Activated CD4-positive, alpha-beta T cell treated with anti-CD3 and anti-CD28 coated beads, Interleukin-2, amount 50 U/mL, for 1 hour (primary cell): ENCODE results near the gene A4GNT.
"Not testable (repeated sequence)": the region's sequence is repeated elsewhere in the genome, so short reads cannot be mapped to it uniquely, and the experiment has no call there.

Experiments
- DNase-seq: peaks from one replicate; pipeline ENCODE4 v3.0.0-alpha.2; 2020

The A4GNT gene

DNA sequence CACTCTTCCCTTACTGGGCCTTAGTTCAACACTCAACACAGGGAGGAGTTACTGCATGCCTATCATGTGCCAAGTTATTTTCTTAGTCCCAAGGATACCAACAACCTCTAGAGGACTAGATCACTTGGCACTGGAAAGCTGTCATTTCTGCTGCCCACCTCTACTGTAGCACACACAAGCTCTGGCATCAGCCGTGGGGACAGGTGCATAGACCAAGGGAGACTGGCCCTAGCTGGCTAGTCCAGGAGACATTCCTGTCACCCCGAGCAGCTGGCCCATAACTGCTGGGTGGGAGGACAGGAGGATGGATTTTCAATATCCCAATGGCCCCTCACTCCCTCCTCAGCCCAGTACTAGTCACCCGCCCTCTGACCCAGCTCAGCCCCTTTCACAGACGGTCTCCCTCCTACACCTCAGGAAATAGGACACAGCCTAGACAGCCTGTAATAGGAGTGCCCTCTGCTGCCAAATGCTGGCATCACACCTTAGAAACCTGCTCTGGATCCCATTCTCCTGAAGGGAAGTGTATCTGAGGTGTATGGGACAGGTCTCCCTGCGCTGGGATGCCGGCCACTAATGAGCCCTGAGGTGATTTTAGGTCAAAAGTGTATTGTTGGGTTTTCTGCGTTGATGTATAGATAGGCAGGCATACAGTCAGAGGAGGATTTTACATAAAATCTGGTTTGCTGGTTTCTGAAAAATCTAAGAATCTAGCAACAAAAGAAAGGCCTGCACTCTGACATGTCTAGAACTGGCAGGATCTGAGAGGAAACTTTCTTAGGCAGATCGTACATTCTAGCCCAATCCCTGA lies 13.4 kb downstream of the A4GNT start:
- DNase-seq, result peak; percentile 44

DNA sequence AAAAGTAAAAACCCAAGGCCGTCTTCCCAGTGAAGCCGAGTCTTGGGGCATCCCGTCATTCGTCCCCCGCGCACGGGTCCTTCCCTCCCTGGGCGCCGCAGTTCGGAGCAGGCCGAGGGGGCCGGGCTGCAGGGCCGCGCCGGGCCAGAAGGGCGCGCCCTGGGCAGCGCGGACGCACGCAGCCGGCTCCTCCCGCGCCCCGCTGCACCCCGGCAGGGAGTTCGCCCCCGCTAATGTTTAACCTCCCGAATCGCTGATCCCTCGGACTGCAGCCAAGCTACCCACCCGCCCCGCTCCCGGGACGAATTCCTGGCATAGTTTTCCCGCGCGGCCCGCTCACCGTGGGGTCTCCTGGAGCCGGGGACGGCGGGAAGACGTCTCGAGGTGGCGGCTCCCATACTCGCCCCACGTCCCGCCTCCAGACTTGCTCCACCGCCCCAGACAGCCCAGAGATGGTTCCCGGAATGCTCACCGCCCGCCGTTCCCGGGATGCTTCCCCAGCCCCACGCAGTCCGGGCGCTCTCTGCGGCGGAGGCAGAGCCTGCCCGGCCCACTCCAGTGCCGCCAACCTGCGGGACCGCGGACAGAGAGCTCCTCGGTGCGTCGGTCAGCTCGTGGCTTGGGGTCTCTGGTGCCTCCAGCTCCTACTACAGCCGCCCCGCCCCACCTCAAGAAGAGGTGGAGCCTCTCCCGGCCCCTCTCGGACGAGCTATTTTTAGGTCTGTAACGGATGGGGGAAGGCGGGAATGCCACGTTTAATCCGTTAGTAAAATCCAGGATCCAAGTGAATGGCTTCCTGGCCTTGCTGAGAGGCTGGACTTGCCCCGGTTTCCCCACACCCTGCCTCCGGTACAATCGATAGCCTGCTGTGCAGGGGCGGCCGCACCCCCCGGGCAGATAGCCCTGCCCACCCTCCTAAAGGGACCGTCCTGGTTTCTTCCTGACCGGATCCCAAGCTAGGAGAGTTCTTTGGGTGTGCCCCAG lies 16.9 kb downstream of the A4GNT start, which contains the start of gene DZIP1L:
DZIP1L (minus strand) TSS at position 621 of the 984 bp plus-strand sequence. CDS start 11,637 bp downstream, outside the sequence.
- peak; percentile 9 for DNase-seq

DNA sequence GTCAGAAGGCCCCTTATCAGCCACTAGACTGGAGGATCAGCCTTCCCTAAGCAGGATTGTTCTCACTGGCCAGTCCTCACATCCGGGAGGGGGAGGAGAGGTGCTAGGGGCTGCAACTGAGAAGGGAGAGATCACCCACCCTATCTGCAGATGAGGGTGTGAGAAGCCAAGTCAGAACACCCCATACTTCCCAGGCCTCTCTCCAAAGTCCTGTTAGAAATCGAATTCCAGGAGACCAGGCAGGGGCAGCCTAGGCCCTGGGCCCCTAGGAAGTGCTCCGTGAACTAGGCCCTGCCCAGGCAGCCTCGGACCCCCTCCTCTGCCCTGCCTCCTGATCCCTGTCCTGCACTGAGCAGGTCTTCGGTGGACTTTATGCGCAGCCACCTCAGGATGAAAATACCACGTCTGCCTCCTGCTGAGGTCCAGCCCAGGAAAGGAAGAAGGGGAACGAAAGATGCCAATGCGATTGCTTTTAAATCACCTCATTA lies 17.7 kb downstream of the A4GNT start:
- no peak for DNase-seq

DNA sequence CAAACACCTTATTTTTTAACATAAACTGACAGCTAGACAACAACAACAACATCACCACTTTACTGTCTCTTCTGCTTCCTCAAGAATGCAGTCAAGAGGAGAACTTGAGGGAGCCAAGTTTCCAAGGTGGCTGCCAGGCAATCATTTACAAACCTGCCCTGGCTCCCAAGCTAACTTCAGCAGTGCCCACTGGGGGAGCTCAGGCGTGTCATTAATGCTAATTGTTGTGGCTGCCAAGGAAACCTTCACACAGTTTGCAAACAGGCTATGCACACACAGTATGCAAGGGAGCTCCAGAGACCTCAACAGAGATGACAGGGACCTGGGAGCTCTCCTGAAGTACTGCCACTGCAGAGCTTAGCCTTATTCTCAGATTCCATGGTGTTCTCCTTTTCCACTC lies 18.9 kb downstream of the A4GNT start:
- DNase-seq, result no peak

DNA sequence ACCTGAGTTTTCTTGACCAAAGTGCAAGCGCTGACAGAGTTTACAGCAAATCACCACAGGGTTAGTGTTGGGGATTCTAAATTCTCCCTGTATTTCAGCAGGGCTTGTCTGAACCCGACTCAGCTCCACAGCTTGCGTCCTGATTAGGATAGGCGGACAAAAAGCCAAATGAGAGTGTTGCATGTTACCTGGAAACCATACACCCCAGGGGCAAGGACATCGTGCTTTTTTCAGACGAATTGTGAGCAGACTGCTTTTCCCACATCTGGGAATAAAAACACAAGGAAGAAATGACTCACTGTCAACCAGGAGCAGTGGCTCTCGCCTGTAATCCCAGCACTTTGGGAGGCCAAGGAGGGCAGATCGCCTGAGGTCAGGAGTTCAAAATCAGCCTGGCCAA lies 19.8 kb downstream of the A4GNT start:
- no peak for DNase-seq

DNA sequence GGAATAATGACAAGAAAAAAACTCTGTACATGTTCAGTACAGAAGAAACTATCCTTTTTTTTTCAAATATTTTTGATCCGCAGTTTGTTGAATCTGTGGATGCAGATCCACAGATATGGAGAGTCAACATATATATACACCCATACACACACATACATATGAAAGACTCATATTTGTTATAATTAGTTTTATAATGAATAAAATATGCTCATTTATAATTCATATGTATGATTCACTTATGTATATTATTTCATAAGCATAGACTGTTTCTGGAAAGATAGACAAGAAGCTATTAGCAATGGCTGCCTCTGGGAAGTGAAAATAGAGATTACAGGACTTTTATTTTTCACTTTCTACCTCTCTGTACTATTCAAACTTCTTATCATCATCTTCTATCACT lies 26.6 kb downstream of the A4GNT start:
- DNase-seq, result no peak

DNA sequence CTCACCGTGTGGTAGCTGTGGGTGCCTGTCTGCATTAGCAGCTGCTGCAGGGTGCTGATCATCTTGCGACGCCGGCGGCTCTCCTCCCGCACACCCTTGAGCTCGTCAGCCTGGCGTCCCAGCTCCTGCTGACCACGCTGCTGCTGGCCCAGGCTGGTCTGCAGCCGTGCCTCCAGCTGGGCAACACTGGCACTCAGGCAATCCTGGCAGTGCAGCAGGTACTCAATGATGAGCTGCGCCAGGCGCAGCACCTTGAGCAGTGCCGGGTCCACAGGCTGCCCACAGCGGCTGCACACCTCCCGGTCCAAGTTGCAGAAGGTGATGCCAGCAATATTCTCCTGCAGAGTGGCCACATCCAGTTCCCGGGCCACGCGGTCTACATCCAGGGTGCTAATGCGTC lies 28.7 kb downstream of the A4GNT start:
- DNase-seq, result no peak

DNA sequence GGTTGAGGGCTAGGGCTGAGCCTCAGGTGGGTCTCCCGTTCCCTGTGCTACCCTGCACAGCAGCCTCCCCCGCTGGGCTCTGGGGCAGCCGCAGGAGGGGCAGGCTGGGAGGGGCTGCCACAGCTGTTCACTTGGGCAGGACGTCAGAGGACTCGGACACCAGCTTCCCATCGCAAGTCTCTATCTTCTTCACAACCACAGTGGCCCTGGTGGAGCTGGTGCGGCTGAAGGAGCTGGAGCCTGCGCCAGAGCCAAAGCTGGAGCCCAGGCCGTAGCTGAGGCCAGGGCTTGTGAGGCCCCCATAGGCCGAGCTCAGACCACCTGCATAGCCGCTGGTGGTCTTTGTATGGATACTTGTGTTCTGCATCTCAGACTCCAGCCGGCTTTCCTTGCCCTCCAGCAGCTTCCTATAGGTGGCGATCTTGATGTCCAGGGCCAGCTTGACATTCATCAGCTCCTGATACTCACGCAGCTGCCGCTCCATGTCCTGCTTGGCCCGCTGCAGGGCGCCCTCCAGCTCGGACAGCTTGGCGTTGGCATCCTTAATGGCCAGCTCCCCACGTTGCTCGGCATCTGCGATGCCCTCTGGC lies 30.7 kb downstream of the A4GNT start:
- DNase-seq, result not testable (repeated sequence)

DNA sequence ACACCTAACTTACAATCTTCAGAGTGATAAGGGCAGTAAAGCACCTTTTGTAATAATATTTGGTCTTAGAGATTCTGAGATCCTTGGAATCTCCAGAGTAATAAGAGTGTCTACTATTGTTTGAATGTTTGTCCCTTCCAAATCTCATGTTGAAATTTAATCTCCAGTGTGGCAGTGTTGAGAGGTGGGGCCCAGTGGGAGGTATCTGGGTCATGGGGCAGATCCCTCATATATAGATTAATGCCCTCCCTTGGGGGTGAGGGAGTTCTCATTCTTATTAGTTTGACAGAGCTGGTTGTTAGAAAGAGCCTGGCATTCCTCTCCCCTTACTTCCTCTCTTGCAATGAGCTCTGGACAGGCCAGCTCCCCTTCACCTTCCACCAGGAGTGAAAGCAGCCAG lies 32.8 kb downstream of the A4GNT start:
- no peak for DNase-seq

DNA sequence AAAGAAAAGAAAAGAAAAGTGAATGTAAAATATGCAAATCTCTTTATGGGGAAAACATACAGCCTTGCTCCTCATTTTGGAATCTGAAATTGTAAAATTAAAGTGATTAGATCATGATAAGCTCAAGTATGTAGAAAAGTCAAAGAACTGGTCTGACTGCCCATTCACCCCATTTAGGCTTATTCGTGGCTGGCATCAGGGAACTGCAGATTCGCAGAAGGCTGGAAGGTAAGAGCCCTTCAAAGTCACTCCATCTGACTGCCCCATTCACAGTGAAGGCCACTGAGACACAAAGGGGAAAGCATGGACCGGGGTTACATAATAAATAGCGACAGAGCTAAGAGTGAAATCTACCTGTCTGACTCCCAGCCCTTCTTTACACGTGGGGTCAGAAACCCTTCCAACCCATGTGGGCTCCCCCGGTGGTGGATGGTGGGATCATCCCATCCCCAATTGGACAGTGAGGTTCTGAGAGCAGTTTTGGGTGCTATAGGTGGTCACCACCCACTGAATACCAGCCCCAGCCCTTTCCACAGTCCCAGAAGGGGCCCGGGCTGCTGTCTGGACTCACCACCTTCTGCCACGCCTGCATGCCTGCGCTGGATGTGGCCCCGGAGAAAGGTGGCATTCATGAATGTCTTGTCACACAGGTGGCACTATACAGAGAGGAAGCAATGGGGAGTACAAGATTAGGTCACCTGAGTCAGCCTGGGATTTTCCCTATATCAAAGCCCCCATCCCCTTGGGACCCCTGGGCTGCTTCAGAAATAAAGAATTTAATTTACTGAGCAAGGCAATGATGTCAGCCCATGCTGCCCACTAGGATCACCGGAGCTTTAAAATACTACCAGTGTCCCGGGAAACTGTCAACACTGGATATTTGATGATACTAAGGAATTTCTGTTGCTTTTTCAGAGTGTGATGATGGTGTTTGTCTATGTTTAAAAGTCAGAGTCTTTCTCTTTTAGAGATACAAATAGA lies 34.7 kb downstream of the A4GNT start:
- no peak for DNase-seq

DNA sequence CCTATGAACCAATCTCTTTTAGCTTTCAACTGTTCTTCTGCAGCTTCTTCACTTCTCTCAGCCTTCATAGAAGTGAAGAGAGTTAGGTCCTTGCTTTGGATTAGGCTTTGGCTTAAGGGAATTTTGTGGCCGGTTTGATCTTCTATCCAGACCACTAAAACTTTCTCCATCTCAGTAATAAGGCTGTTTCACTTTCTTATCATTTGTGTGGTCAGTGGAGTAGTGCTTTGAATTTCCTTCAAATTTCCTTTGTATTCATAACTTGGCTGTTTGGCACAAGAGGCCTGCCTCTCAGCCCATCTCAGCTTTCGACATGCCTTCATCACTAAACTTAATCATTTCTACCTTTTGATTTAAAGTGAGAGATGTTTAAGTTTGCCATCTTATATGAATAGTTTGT lies 38.5 kb downstream of the A4GNT start:
- no peak for DNase-seq

DNA sequence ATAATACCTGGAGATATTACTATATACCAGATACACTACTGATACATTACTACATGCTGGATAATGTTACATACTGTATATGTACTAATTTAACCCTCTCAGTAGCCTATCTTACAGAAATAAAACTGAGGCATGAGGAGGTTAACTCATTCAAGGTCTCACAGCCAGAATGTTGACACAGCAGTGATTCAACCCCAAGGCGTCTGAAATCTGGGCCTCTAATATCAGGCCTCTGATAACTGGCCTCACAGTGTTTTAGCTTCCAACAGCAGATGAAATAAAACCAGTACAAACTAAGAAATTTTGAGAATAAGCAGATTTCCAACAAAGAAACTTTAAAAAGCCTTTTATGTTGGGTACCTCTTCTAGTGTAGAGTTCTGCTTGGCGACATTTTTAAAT lies 40.2 kb downstream of the A4GNT start:
- no peak for DNase-seq

DNA sequence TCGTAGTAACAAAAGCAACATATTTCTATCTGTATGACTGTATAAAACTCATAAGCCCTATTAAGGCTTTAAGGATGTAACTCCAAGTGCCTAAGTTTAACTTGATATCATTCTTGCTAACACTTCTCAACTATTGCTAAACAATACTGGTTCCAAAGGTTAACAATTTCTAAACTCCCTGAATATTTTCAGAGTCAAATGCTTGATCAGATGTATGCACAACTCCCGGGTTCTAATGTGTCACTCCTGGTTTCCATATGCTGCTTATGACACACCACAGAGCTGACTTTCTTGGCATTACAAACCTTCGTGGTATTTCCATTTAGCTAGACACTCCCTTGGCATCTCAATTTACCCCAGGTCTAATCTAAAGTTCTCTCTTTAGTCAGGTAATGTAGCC lies 43.1 kb downstream of the A4GNT start:
- no peak for DNase-seq

DNA sequence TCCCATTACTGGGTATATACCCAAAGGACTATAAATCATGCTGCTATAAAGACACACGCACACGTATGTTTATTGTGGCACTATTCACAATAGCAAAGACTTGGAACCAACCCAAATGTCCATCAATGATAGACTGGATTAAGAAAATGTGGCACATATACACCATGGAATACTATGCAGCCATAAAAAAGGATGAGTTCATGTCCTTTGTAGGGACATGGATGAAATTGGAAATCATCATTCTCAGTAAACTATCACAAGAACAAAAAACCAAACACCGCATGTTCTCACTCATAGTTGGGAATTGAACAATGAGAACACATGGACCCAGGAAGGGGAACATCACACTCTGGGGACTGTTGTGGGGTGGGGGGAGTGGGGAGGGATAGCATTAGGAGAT lies 46.4 kb downstream of the A4GNT start:
- not testable (repeated sequence) for DNase-seq

DNA sequence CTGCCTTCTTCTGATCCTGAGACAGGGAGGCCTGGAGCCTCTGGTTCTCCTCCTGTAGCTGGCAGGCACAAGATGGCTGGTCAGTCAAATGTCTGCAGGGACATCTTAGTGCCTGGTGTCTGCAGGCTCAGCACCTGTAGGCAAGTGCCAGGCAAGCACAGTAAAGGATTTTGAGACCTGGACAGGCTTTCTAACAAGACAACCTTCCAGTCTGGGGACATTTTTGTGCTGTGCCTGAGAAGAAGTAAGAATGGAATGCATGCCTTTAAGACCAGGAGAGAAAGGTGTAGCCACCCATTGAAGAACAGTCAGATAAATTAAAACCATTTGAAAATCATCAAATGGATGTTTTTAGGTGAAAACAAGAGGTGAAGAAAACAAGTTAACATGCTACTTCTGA lies 48.0 kb downstream of the A4GNT start:
- no peak for DNase-seq

DNA sequence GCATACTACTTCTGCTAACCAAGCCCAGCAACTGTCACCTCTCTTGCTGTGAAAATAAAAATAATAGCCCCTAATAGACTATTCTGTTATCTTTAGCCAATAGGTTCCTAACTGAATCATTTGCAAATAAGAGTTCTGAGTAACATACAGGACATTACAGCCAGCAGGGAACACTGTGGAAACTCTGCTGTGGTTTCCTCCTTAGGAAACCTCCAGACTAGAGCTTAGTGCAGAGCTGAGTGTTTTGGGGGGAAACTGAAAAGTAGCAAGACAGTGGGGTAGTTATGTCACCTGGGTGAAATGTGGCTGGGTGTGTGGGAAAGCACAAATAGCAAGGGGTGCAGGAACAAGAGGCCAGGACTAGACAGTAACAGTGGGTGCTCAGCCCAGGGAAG lies 49.2 kb downstream of the A4GNT start:
- no peak for DNase-seq

DNA sequence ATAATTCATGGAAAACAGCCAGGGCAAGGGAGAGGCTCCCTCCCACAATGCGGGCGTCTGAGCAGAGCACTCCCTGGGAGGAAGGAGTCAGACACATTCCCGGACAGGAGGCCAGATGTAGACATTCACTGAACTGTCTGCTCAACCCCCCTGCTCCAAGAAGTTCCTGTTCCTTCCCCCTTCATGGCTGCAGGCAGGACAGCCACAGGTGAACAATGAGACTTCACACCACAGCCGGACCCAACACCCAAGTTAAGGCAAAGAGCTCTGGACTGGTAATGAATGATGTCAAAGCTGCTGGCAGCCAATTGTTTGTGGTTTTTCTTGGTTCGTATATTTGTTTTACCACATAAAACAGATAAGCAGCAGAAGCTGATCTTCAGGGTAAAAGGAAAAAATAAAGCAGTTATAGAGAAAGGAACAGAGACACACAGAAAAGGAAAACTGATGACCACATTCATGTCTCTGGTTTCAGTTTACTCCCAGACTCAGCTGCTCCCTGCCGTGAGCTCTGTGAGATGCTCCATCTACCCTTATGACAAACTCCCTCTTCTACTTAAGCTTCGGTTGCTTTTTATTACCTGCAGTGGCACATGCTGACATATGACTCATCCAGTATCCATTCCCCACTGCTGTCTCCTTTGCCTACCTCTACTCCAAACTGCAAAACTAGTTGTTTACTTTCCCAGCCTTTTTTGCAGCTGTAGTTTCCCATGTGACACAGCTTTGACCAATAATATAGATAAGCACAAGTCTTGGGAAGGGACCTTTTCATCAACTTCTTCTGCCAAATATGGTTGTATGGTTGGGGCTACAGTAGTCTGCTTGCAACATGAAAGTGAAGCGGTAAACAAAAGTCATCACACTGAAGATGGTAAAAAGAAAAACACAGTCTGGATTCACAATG lies 49.9 kb downstream of the A4GNT start:
- peak; percentile 5 for DNase-seq

DNA sequence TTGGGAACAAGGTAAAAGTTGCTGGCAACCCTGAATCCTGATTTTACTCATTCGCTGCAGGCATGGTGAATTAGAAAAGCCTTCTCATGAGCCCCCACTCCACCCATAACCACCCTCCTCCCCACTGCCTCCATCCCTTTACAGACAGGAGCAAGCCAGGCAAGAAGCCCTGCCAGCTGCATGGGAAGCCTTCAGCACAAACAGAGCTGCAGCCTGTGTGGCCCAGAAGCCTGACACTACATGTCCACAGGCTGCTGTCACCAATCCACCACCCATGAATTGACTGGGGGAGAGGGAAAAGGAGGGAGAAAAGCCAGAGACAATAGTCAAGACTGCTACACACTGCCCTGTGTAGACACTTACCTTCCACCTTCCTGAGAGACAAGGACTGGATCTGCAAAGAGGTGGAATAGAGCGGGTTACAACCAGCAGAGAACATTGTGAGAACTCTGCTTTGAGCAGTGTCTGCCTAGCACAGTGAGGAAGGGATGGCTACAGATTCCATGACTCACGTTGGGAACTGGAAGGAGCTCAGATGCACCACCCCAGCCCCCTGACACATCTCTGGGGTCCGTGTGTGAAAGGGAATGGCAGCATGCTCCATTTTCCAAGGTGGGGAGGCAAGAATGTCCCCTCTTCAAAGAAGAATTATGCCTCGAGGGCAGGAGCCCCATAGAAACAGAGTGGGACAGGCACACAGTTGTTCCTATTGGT lies 50.7 kb downstream of the A4GNT start:
- no peak for DNase-seq

DNA sequence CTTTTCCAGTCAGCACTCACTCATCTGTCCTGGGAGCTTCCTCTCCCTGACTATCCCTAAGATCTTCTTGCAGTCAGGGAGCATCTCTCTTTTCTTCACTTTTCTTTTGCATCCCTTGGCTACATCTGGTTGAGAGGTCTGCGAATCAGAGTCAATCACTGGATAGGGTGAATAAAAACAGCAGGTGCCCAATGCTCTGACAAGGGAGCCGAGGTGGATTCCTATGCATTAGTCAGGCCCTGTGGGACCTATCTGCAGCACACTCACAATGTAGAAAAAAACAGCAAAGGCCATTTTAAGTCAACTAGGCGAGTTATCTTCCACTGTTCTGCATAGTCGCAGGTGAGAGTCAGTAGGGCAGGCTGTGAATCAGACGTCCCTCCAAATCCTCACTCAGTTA lies 52.3 kb downstream of the A4GNT start:
- no peak for DNase-seq

DNA sequence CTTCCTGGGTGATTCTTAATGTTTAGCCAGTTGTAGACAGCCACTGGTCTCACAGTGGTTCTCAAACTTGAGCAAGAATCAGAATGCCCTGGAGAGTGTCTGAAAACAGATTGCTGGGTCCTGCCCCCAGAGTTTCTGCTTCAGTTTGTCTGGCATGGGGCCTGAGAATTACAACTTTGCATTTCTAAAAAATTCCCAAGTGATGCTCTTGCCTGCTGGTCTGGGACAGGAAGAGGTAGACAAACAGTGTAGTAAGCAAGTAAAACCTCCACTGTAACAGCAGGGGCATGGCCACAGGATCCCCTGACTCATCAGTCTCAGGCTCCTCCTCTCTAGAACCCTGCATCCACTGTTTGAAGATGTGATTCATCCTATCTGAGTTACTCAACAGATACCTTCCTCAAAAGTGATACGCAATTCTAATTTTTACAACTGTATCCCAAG lies 53.3 kb downstream of the A4GNT start:
- DNase-seq, result no peak
